Stimulated activated effector memory CD8-positive, alpha-beta T cell treated with anti-CD3 and anti-CD28 coated beads, Interleukin-12 subunit alpha, Interleukin-12 subunit beta, amount 100 ng/mL, for 72 hours (primary cell): ENCODE measurements around the gene CORO1C.
"Not testable (repeated sequence)": the region's sequence is repeated elsewhere in the genome, so short reads cannot be mapped to it uniquely, and the experiment has no call there.

Experiments
- ATAC-seq: fragments of 150-1000 bp; cut with Tn5 transposase; 2 replicates; pipeline ENCODE4 v1.10.0; 2021
- DNase-seq, 2 donors: peaks; one replicate each; pipeline ENCODE4 v3.0.0; 2021 to 2022; ENCODE audit warnings: low spot score in 2 of 2
- H3K27ac Mint-ChIP-seq: one replicate; pipeline ENCODE4 v1.8.0; 2022; ENCODE audit warnings: mild to moderate bottlenecking, mixed read lengths
- H3K36me3 Mint-ChIP-seq: one replicate; pipeline ENCODE4 v1.8.0; 2022; ENCODE audit warnings: mild to moderate bottlenecking, mixed read lengths
- H3K4me1 Mint-ChIP-seq: one replicate; pipeline ENCODE4 v1.8.0; 2022; ENCODE audit warnings: mixed read lengths
- H3K4me3 Mint-ChIP-seq: one replicate; pipeline ENCODE4 v1.8.0; 2022; ENCODE audit warnings: mild to moderate bottlenecking, mixed read lengths
- H3K9me3 Mint-ChIP-seq: one replicate; pipeline ENCODE4 v1.8.0; 2022; ENCODE audit warnings: mixed read lengths

The CORO1C gene

GRCh38 chr12:108635997-108636808 lies 95.1 kb downstream of the CORO1C start:
- peak overlapping the region; percentile 37 for H3K27ac Mint-ChIP-seq
- DNase-seq, result no peak
- no peaks in the 10 kb centered on the region for H3K9me3 Mint-ChIP-seq
- peaks cover 42% of the 10 kb centered on the region for H3K36me3 Mint-ChIP-seq
- no peak for ATAC-seq
- peak overlapping the region; percentile 92 for H3K4me3 Mint-ChIP-seq
- peaks cover 59% of the 10 kb centered on the region for H3K4me1 Mint-ChIP-seq

GRCh38 chr12:108635201-108635996 lies 95.9 kb downstream of the CORO1C start:
- Mint-ChIP-seq H3K4me1 (peaks cover 67% of the 10 kb centered on the region), H3K9me3 (no peaks in the 10 kb centered on the region), H3K27ac (peak overlapping the region; percentile 37), H3K4me3 (peak overlapping the region; percentile 92), H3K36me3 (peaks cover 48% of the 10 kb centered on the region)
- DNase-seq (peak; percentile 28 to 74), ATAC-seq (peak; percentile 39)

DNA sequence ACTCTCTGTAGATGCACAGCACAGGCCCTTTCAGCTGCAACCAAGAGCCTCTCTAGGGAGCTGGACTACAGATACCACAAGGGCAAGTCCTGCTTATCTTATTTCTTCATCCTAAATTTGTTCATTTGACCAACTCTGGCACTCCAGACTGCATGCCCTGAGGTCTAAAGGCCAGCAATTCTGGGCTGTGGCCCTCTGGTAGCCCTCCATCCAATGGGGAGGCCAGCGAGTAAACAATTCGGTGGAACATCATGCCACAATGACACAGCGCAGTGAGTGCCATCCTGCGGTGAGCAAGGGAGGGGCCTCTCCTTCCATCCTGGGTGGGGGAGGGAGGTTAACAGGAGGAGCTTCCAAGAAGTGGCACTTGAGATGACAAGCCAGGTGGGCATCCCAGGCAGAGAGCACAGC lies 97.0 kb downstream of the CORO1C start:
- ATAC-seq, result peak; percentile 49

GRCh38 chr12:108633534-108634248 lies 97.6 kb downstream of the CORO1C start, which contains the start of gene SELPLG:
SELPLG (minus strand) TSS chr12:108633894; CDS start chr12:108624307, 9,587 bp downstream.
- DNase-seq, result peak; percentile 68 to 90
- no peaks in the 10 kb centered on the region for H3K9me3 Mint-ChIP-seq
- peaks cover 65% of the 10 kb centered on the region for H3K36me3 Mint-ChIP-seq
- peak; percentile 78 for ATAC-seq
- peak within 1 kb of the TSS; percentile 92 for H3K4me3 Mint-ChIP-seq
- peaks cover 67% of the 10 kb centered on the region for H3K4me1 Mint-ChIP-seq
- H3K27ac Mint-ChIP-seq, result peak within 1 kb of the TSS; percentile 96

More for the DNA sequence above, 97.0 kb downstream of the CORO1C start:
- peaks cover 59% of the 10 kb centered on the region for H3K36me3 Mint-ChIP-seq
- DNase-seq, result peak; percentile 42 to 80
- peaks cover 65% of the 10 kb centered on the region for H3K4me1 Mint-ChIP-seq
- H3K9me3 Mint-ChIP-seq, result no peaks in the 10 kb centered on the region
- H3K27ac Mint-ChIP-seq, result peak overlapping the region; percentile 96
- H3K4me3 Mint-ChIP-seq, result peak overlapping the region; percentile 92

DNA sequence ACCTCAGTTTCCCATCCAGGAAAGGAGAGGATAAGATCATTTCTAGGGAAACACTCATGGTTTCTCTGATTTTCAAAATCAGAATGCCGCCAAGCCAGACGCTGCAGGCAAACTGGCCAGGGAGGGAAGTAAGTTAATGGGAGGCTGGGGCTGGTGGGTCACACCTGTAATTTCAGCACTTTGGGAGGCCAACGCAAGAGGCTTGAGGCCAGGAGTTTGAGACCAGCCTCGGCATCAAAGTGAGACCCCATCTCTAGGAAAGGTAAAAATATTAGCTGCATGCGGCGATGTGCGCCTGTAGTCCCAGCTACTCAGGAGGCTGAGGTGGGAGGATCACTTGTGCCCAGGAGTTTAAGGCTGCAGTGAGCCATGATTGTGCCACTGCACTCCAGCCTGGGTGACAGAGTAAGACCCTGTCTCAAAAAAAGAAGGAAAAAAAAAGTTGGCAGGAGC lies 98.2 kb downstream of the CORO1C start:
- Mint-ChIP-seq H3K4me1 (peaks cover 73% of the 10 kb centered on the region), H3K4me3 (peak overlapping the region; percentile 92), H3K27ac (peak overlapping the region; percentile 96), H3K9me3 (no peaks in the 10 kb centered on the region), H3K36me3 (peaks cover 70% of the 10 kb centered on the region)
- DNase-seq, result no peak
- ATAC-seq, result no peak

DNA sequence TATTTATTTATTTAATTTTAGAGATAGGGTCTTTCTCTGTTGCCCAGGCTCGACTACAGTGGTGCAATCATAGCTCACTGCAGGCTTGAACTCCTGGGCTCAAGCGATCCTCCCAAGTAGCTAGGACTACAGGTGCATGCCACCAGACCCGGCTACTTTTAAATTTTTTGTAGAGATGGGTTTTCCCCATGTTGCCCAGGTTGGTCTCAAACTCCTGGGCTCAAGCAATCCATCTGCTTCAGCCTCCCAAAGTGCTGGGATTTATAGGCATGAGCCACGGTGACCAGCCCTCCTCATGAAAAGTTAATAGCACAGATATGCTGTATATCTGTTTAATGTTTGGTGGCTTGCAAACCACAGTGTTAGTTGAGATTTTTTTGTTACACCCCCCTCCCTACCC lies 100.1 kb downstream of the CORO1C start:
- H3K27ac Mint-ChIP-seq, result peak overlapping the region; percentile 96
- H3K4me1 Mint-ChIP-seq, result peaks cover 84% of the 10 kb centered on the region
- ATAC-seq, DNase-seq, H3K9me3 Mint-ChIP-seq: not testable (repeated sequence)
- H3K36me3 Mint-ChIP-seq, result peaks cover 89% of the 10 kb centered on the region
- H3K4me3 Mint-ChIP-seq, result peak overlapping the region; percentile 92

DNA sequence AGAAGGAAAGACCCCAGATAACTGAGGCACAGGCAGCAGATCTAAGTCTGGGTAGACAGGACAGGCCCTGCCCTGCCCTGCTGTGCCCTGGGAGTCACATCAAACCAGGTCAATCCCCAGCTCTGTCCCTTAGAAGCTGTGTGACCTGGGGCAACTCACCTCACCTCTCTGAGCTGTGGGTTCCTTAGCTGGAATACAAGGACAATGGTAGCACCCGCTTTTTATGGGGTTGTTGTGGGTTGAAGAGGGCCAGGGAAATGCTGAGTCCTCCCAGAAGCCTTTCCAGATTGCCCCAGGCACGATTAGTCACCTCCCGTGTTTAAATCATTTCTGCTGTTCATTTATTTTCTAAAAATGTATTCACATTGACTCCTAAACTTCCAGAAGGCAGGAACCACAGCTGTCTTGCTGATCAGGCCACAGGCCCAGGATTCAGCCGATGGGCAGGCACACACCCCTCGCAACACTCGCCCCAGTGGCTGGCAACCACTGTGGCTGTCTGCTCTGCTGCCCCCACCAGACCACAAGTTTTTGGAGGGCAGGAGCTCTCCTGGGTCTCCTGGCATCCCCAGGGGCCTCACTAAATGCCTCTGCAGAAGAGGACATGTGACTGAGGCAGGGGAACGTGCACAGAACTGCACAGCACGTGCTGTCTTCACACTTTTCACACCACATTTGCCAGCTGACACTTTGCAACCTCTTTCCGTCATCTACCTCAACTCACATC lies 100.7 kb downstream of the CORO1C start:
- DNase-seq, result peak in 1 of 2 donors; percentile 60
- Mint-ChIP-seq H3K36me3 (peaks cover 95% of the 10 kb centered on the region), H3K4me3 (peak overlapping the region; percentile 92), H3K27ac (peak overlapping the region; percentile 96), H3K4me1 (peaks cover 81% of the 10 kb centered on the region), H3K9me3 (no peaks in the 10 kb centered on the region)
- ATAC-seq, result no peak

DNA sequence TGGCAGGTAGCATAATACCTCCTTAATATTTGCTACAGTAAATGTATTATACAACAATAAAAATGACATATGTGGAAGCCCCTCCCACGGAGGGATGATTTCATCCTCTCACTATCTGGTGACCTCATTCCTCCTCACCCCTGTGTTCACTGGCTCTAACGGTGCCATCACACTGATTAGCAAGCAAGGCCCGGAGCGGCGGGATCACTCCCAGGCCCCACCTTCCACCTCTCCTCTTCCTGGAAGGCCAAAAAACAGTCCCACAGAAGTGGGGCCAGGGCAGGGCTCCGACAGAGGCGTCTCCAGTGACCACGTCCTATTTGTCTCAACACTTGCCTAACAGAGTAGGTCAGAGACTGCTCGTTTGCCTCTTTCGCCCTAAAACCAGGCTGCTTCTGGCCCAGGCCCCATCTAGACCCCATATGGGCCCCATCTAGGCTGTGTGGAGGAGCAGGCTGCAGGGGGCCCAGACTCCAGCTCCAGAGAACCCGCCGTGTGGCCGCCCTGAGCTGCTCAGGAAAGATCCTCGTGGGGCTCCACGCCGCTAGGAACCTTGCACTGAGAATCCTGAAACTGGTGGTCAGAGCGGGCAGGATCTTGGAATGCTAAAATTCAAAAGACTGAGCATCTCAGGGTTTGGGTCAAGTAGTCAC lies 101.4 kb downstream of the CORO1C start:
- H3K27ac Mint-ChIP-seq, result peak overlapping the region; percentile 96
- peak; percentile 67 for ATAC-seq
- H3K9me3 Mint-ChIP-seq, result no peaks in the 10 kb centered on the region
- peaks cover 95% of the 10 kb centered on the region for H3K36me3 Mint-ChIP-seq
- DNase-seq, result peak; percentile 54 to 82
- H3K4me1 Mint-ChIP-seq, result peaks cover 81% of the 10 kb centered on the region
- peak overlapping the region; percentile 92 for H3K4me3 Mint-ChIP-seq

DNA sequence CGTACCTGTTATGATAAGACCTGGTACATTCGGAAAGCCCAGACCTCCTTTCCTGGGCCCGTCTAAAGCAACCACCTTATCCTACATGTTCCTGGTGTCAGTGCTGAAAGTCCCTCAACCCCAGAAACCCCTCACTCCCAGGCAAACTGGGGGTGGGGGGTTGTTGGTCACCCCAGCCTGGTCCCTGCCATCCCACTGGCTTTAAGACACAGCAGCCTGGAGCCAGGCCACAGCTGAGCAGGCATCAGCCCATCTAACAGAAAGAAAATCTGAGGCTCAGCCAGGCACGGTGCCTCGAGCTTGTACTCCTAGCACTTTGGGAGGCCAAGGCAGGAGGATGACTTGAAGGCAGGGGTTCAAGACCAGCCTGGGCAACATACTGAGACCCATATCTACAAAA lies 102.2 kb downstream of the CORO1C start:
- Mint-ChIP-seq H3K4me1 (peaks cover 76% of the 10 kb centered on the region), H3K36me3 (peaks cover 95% of the 10 kb centered on the region), H3K4me3 (peak overlapping the region; percentile 92), H3K9me3 (no peaks in the 10 kb centered on the region), H3K27ac (peak overlapping the region; percentile 96)
- ATAC-seq (no peak), DNase-seq (no peak)

DNA sequence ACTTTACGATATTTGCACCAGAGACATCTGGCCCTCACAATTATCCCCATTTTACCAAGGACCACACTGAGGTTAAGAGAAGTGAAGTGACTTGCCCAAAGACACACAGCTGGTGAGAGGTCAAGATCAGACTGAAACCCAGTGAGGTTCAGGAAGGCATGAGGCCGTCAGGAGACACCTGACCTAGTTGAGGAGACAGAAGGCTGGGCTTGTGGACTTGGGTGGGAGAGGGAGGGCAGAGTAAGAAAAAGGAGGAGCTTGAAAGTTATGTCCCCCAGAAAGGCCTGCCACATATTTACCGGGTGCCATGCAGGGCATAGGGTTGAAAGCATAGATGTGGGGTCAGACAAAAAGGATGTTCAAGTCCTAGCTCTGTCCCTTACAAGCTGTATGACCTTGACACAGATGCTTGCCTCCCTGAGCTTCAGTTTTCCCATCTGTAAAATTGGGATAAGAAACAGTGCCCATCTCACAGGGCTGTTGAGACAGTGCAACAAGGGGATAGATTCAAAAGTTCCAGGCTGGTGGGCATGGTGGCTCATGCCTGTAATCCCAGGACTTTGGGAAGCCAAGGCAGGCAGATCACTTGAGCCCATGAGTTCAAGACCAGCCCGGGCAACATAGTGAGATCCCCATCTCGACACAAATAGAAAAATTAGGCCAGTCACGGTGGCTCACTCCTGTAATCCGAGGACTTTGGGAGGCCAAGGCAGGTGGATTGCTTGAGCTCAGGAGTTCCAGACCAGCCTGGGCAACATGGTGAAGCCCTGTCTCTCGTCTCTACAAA lies 104.0 kb downstream of the CORO1C start:
- H3K4me1 Mint-ChIP-seq, result peaks cover 80% of the 10 kb centered on the region
- H3K27ac Mint-ChIP-seq, result peak overlapping the region; percentile 96
- peak overlapping the region; percentile 92 for H3K4me3 Mint-ChIP-seq
- H3K36me3 Mint-ChIP-seq, result peaks cover 95% of the 10 kb centered on the region
- no peak for DNase-seq
- H3K9me3 Mint-ChIP-seq, result no peaks in the 10 kb centered on the region
- ATAC-seq, result no peak

DNA sequence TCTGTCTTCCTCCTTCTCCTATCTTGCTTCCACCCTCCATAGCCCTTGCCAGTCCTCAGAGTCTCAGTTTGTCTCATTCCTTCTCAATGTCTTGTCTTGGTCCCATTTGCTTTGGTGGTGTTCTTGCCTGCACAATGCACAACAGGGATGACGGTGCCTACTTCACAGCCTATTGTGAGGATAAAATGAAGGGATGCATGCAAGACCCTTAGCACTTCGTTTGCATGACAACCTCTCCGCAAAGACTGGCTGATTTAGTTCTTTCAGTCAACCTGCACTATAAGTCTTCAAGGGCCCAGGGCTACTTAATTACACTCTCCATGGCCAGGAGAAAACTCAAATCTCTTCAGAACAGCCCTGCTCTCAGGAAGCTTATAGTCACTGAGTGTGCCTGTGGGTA lies 106.1 kb downstream of the CORO1C start:
- Mint-ChIP-seq H3K27ac (peak overlapping the region; percentile 97), H3K4me3 (no peak overlapping the region), H3K36me3 (peaks cover 98% of the 10 kb centered on the region), H3K4me1 (peaks cover 74% of the 10 kb centered on the region), H3K9me3 (no peaks in the 10 kb centered on the region)
- DNase-seq (no peak), ATAC-seq (no peak)

GRCh38 chr12:108623577-108623976 lies 107.7 kb downstream of the CORO1C start:
- Mint-ChIP-seq H3K36me3 (peaks cover 99% of the 10 kb centered on the region), H3K4me1 (peaks cover 74% of the 10 kb centered on the region), H3K4me3 (no peak overlapping the region), H3K9me3 (no peaks in the 10 kb centered on the region), H3K27ac (peak overlapping the region; percentile 97)
- DNase-seq (no peak), ATAC-seq (no peak)

DNA sequence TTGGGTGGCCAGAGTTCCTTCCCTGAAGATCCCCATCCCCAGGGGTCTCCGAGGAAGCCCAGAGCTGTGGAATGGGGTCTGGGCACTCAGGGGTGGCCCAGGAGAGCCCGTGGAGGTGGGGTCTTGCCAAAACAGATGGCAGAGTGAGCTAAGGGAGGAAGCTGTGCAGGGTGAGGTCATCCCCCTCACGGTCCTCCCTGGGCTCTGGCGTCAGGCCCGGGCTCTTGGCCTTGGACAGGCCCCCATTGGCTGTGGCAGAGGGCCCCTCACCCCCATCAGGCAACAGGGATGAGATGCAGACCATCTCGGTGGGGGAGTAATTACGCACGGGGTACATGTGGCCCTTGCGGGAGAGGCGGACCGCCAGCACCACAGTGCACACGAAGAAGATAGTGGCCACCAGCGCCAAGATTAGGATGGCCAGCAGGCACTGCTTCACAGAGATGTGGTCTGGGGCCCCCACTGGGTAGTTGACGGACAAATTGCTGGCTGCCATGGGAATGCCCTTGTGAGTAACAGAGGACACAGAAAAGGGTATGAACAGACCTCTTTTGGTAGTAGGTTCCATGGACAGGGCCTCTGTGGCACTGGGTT lies 108.3 kb downstream of the CORO1C start:
- Mint-ChIP-seq H3K4me1 (peaks cover 74% of the 10 kb centered on the region), H3K4me3 (no peak overlapping the region), H3K36me3 (peaks cover 96% of the 10 kb centered on the region), H3K27ac (peak overlapping the region; percentile 97), H3K9me3 (no peaks in the 10 kb centered on the region)
- DNase-seq, result no peak
- ATAC-seq, result no peak
